Hematopoietic multipotent progenitor cell treated with erythropoietin and hydrocortisone succinate and interleukin-3 and kit ligand, for 15 days (in vitro differentiated cells): ENCODE measurements around the gene FOSL1.
A peak's percentile ranks its signal among the peaks of the same experiment; 100 is the strongest.

Source experiments
- DNase-seq: peaks from one replicate; pipeline ENCODE4 v3.0.0-alpha.2; 2015; ENCODE audit warnings: low spot score

Gene FOSL1

GRCh38 chr11:65900125-65900898, at the start of gene FOSL1:
Gene FOSL1, minus strand, starts transcription at chr11:65900388. Its CDS starts 49 bp downstream, at chr11:65900339.
- peak; percentile 91 for DNase-seq

- no peak for DNase-seq
Observed at GRCh38 chr11:65947603-65948125, 47.5 kb upstream of the FOSL1 start.

GRCh38 chr11:65947133-65947532, 46.9 kb upstream of the FOSL1 start:
- DNase-seq, result no peak

DNA sequence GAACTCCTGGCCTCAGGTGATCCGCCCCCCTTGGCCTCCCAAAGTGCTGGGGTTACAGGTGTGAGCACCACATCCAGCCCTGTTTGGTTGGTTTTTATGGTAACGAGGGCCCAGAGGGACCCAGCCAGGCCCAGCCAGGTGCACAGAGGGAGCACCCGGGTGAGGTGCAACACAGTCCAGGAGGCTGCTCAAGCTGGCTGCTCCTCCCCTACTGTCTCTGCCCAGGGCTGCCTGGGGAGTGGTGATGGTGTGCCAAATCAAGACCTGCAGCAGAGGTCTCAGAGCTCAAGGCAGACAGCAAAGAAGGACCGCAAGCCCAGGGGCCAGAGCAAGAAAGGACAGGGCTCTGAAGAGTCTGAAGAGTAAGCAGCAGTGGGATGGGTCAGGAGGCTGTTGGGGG, 46.5 kb upstream of the FOSL1 start:
- DNase-seq, result no peak

DNA sequence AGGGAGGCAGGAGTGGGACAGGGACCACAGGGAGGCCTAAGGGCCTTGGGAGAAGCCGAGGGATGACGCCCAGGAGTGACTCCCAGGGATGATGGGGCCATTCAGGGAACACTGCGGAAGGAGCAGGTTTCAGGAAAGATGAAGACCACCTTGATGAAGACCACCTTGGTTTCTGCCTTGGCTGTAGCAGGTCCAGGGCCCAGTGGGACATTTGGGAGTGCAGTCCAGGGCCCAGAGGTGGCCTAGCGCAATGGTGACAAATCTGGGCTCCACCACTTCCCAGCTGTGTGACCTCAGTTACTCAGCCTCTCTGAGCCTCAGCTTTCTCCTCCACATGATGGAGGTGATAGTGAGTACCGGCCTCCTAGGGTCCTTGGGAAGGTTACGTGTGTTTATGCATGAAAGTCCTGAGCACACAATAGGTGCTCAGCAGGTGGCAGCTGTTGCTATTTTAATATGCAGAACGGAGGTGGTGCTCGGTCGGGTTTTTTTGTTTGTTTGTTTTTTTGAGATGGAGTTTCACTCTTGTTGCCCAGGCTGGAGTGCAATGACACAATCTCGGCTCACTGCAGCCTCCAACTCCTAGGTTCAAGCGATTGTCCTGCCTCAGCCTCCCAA, 45.9 kb upstream of the FOSL1 start:
- no peak for DNase-seq

DNA sequence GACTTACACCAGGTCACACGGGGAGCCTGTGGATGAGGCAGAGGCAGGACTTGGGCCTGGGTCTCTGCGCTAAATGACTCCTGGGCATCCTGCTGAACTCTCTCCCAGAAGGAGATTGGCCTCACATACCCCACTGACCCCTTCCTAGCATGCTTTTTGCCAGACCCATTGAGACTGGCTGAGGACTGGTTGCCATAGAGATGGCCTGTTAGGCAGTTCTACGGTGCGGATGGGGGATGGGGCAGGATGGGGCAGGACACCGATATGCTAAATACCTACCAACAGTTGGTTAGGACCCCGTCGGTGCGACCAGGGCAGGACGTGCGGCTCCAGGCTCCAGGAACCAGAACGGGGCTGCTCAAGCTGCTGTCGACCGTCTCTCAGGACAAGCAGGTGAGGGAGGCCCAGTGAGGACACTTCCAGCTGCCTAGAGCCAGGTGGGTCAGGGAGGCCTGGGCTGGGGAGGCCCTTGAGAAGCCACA, 45.3 kb upstream of the FOSL1 start, which contains the start of gene TSGA10IP:
Gene TSGA10IP (plus strand): TSS at position 51 of the 482 bp plus-strand sequence. CDS start 196 bp downstream, at position 247.
- no peak for DNase-seq

GRCh38 chr11:65944767-65945166, 44.6 kb upstream of the FOSL1 start:
- no peak for DNase-seq

DNA sequence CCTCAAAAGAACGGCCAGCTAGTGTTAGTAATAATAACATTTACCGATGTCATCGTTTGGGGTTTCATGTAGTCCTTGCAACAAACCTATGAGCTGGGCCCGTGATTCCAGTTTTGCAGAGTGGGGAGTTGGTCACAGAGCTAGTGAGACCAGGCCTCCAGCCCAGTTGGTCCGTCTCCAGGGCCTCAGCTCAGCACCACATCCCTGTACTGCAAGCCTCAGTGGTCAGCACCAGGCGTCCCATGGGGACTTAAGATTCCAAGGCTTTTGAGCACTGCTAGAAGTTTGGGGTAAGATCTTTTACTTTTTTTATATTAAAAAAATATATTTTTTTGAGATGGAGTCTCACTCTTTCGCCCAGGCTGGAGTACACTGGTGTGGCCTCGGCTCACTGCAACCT, 44.0 kb upstream of the FOSL1 start:
- DNase-seq, result no peak

DNA sequence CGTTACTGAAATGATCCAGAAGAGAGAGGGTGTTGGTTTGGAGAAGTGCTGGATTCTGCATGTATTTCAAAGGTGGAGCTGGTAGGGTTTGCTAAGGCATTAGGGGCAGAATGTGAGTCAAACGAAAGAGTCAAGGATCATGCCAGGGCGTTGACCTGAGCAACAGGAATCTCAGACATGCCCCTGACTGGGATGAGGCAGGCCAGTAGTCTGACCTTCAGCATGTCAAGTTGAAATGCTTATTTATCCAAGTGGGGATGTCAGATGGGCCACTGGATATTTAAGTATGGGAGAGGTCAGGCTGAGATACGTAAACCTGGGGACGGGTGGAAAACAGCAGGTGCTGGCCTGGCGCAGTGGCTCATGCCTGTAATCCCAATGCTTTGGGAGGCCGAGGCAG, 42.3 kb upstream of the FOSL1 start:
- no peak for DNase-seq

DNA sequence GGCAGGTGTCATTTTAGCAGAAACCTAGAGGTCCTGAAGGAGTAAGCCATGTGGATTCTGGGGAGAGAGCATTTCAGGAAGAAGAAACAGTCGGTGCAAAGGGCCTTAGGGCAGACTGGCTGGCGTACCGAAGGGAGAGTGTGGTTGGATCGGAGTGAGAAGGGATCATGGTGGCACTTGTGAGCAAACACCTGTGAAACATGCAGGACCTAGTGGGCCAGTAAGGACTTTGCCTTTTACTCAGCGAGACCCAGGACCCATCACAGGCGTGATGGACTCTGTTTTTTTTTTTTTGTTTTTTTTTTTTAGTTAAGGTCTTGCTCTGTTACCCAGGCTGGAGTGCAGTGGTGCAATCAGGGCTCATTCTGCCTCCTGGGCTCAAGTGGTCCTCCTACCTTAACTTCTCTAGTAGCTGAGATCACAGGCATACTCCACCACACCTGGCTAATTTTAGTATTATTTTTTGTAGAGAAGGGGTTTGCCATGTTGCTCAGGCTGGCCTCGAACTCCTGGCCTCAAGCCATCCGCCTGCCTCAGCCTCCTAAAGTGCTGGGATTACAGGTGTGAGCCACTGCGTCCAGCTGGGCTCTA, 41.6 kb upstream of the FOSL1 start:
- no peak for DNase-seq

DNA sequence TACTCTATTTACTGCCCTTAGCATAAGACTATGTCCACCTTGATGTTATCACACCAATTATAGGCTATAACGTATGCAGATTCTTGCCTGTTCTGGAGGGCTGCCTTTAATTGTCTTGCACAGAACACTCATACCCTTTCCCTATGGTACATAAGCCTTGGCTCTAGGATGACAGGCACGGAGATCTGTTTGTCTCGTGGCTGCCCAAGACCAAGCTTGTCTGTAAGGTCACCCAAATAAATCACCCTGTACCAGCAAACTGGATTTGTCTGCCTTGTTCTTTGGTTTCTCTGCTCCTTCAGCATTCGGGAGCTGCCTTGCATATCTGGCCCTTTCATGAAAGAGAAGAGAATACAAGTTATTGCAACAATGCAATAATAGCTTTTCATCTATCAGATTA, 37.6 kb upstream of the FOSL1 start:
- DNase-seq, result no peak

DNA sequence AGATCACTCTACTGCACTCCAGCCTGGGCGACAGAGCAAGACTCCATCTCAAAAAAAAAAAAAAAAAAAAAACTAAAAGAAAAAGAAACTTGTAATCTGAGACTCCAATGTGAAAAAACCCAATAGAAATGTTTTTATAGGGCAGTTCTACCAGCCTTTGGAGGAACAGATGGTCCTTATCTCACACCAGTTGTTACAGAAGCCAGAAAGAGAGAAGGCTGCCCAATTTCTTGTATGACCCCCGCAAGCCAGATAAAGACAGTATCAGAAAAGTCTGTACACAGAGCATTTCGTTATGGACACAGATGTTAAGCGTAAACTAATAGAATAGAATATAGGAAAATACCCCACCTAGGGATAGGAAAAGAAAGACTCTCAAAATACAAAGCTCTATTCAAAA, 33.8 kb upstream of the FOSL1 start:
- DNase-seq, result peak; percentile 84

GRCh38 chr11:65932558-65932919, 32.4 kb upstream of the FOSL1 start:
- peak; percentile 54 for DNase-seq

DNA sequence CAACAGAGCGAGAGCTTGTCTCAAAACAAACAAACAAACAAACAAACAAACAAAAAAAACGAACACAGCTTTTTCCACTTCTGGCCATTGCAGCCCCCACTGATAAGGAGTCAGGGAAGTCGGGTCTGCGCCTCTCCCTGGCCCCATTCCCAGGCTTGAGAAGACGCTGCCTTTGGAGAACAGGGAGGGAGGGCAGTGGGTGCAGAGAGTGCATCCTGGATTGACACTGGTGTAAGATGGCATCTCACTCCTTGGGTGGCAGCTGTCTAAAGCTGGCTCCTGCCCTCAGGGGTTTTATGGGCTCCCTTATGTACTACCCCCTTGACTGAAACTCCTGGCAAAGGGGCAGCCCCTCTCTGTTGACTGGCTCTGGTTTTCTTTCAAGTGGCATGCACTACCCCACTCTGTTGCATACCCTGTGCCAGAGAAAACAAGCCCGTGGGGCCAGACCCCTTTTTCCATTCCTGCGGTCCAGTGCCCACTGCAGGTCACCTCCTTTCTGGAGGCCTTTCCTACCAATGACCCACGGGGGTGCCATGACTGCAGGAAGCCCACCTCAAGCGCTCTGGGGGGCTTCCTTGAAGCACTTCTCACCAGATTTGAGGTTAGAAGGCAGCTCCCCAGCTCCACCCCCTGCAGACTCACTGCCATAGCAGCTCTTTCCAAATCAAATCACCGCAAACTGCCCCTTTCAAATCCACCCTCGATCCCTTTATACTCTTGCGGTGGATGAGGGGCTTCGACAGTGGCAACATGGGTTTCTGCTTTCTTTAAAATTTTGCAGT, 31.8 kb upstream of the FOSL1 start:
- no peak for DNase-seq

GRCh38 chr11:65928667-65929066, 28.5 kb upstream of the FOSL1 start:
- DNase-seq, result peak; percentile 28

DNA sequence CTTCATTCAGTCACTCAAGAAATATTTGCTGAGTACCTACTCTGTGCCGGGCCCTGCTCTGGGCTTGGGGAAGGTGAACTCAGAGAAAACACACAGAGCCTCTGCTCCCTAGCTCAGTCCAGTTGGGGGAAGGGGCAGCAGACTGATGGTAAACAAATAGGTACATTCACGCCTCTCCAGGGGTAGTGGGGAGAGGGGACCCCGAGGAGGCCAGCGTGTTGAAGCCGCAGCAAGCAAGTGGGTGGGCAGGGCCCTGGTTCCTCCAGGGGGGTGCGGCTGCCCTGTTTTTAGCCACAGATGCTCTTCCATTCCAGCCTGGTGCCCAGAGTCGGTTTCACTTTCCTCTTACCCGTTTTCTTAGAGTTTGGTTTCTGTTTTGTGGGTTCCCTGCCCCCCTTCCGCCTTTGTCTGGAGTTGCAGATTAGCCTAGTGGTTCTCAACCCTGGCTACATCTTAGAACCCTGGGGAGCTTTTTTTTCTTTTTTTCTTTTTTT, 27.8 kb upstream of the FOSL1 start:
- peak; percentile 86 for DNase-seq

- DNase-seq, result no peak
Observed at GRCh38 chr11:65925397-65925796, 25.2 kb upstream of the FOSL1 start.

GRCh38 chr11:65922565-65922964, 22.4 kb upstream of the FOSL1 start:
- no peak for DNase-seq

DNA sequence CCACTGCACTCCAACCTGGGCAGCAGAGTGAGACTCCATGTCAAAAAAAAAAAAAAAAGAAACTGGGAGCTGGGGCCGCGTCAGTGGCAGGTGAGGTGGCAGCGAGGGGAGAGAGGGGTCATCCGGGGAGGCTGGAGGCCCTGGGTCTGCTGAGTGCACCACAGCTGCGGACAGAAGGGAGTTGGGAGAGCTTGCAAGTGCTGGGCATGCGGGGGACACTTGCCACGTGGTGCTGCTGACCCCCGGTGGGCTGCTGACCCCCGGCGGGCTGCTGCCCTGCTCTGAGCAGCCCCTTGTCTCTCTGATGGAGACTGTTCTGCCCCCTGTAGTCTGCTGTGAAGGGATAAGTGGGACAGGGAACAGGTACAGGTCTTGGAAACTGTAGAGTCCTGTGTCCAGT, 21.7 kb upstream of the FOSL1 start:
- no peak for DNase-seq

GRCh38 chr11:65921033-65921555, 20.9 kb upstream of the FOSL1 start:
- no peak for DNase-seq

DNA sequence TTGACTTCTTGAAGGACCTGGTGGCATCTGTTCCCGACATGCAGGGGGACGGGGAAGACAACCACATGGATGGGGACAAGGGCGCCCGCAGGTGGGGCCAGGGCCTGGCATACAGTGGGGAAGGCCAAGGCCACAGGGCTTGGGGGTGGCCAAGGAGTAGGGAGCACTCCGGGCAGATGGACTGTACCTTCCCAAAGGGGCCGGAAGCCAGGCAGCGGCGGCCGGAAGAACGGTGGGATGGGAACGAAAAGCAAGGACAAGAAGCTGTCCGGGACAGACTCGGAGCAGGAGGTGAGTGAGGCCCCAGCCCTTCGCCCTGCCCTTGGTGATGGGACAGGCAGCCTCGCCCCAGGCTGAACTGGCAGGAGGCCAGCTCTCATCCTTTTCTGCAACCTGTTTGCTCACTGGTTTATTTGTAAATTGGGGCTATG, 20.2 kb upstream of the FOSL1 start:
- peak; percentile 56 for DNase-seq
